ENCODE data around the gene BTBD2. TPM values are rescaled to one million over a fixed set of nuclear protein-coding genes. Genes with fewer than 3 reads are reported as not detected.

BTBD2 gene
- total and polyA plus RNA-seq, 2 of the 8 experiments (the other 6 are each of a cell fraction or from before 2014, with no cell fraction given), result 91.7 to 92.3 TPM

- no peak overlapping the region for H2BK120ac ChIP-seq (replicated peaks; ENCODE audit: low read depth, low read length)
- H4K91ac ChIP-seq (replicated peaks; ENCODE audit: insufficient read length, low read length), result no peak overlapping the region
- CTCF ChIA-PET (ENCODE audit: partially characterized antibody), result interaction anchor here (0.9 to 2.6 kb wide), 8 partner anchors 9 to 161 kb away, joined by 3 to 13 read pairs (median 3); no protein-coding TSS in a partner anchor
- no peak overlapping the region for H2BK12ac ChIP-seq (ENCODE audit: low read depth, low read length)
- WGBS, 2 experiments (ENCODE audit: extremely low coverage in 1 of 2, insufficient coverage in 1 of 2, insufficient read length in 1 of 2, insufficient replicate concordance in 2 of 2, low coverage in 1 of 2, low lambda C conversion rate in 2 of 2, missing lambda C conversion rate in 1 of 2), result 85% methylated on average over 37 of the region's 51 CpGs; no CpG with 5 or more reads in 1 of the 2 experiments
- H3K4me1 ChIP-seq (replicated peaks in 1 of 4; ENCODE audit: control insufficient read depth in 3 of 4, insufficient read depth in 4 of 4, low read length in 3 of 4), result peaks cover 0 to 14% (median 9%) of the 10 kb centered on the region in 4 experiments; a peak in 5 of 7 replicates
- no peak overlapping the region for H3K4me2 ChIP-seq (ENCODE audit: insufficient read depth in 1 of 2, low read depth in 2 of 2, low read length in 2 of 2)
- H3K4ac ChIP-seq (replicated peaks; ENCODE audit: insufficient read length, low read depth, low read length), result no peak overlapping the region
- FAIRE-seq (no peak), DNase-seq (ENCODE audit: low read depth in 1 of 2, low spot score in 2 of 2) (no peak)
- H3K56ac ChIP-seq (replicated peaks; ENCODE audit: insufficient read length, low read depth, low read length), result no peak overlapping the region
- H3K9ac ChIP-seq (replicated peaks in 1 of 4; ENCODE audit: extremely low read depth in 1 of 4, low read depth in 3 of 4, low read length in 3 of 4), result no peak overlapping the region; a peak in 1 of 7 replicates
- H3K9me3 ChIP-seq (ENCODE audit: insufficient read depth in 2 of 2, low read depth in 1 of 2, low read length in 1 of 2), result no peaks in the 10 kb centered on the region; a peak in 1 of 4 replicates
- H3K27me3 ChIP-seq (replicated peaks in 1 of 4; ENCODE audit: control insufficient read depth in 3 of 4, extremely low read depth in 1 of 4, insufficient read depth in 3 of 4, low read length in 3 of 4), result no peaks in the 10 kb centered on the region
- H2AK5ac ChIP-seq (ENCODE audit: low read depth, low read length), result no peak overlapping the region
- no peak overlapping the region for H3K18ac ChIP-seq (ENCODE audit: extremely low read depth, low read length)
- H3K14ac ChIP-seq (ENCODE audit: insufficient read length), result no peak overlapping the region
- H3K23me2 ChIP-seq (ENCODE audit: low read depth, low read length), result no peaks in the 10 kb centered on the region
- H4K8ac ChIP-seq (ENCODE audit: extremely low read depth, insufficient read depth, low read length), result peak overlapping the region; percentile 51
- H3K4me3 ChIP-seq (ENCODE audit: extremely low read depth in 1 of 4, insufficient read depth in 2 of 4, low read depth in 3 of 4, low read length in 4 of 4), result no peak overlapping the region
- no peak overlapping the region for H2BK5ac ChIP-seq (ENCODE audit: low read depth, low read length)
- peaks cover 25 to 88% of the 10 kb centered on the region in 2 experiments for H3K79me2 ChIP-seq (ENCODE audit: control insufficient read depth in 1 of 2, insufficient read depth in 2 of 2, low read length in 2 of 2)
- H3K23ac ChIP-seq (ENCODE audit: insufficient read length), result no peak overlapping the region
- H2BK15ac ChIP-seq (ENCODE audit: low read length), result no peak overlapping the region
- H3K36me3 ChIP-seq (ENCODE audit: control insufficient read depth in 2 of 4, insufficient read depth in 4 of 4, low read length in 3 of 4), result no peaks in the 10 kb centered on the region; a peak in 2 of 8 replicates
- H3K27ac ChIP-seq (ENCODE audit: low read depth, low read length), result no peak overlapping the region
- H4K20me1 ChIP-seq (replicated peaks in 1 of 2; ENCODE audit: control insufficient read depth in 1 of 2, insufficient read depth in 2 of 2, low read length in 2 of 2), result peaks cover 44 to 60% of the 10 kb centered on the region in 2 experiments
- peaks cover 28% of the 10 kb centered on the region for H3K79me1 ChIP-seq (ENCODE audit: low read depth, low read length)
- H4K5ac ChIP-seq (ENCODE audit: insufficient read length, low read depth, low read length), result no peak overlapping the region
- no peak overlapping the region for H2AFZ ChIP-seq (ENCODE audit: low read length)
- POLR2A ChIA-PET (ENCODE audit: partially characterized antibody), result no interaction called here
- H2BK20ac ChIP-seq (ENCODE audit: low read length), result no peak overlapping the region
- TF ChIP-seq KDM4A (IDR thresholded peaks at IDR 0.05; ENCODE audit: low read depth, low read length, severe bottlenecking), result no peak
- no peak for TF ChIP-seq MAFK (IDR thresholded peaks at IDR 0.05; ENCODE audit: low read depth, low read length)
- no peak for TF ChIP-seq CREB1 (IDR thresholded peaks at IDR 0.05)
- no peak for TF ChIP-seq ATF2 (IDR thresholded peaks at IDR 0.05; ENCODE audit: low read length)
- TF ChIP-seq NANOG (IDR thresholded peaks at IDR 0.05; ENCODE audit: insufficient read depth, low read depth, low read length, poor library complexity, severe bottlenecking), result no peak
- no peak for TF ChIP-seq CTCF (IDR thresholded peaks at IDR 0.05; ENCODE audit: control extremely low read depth in 1 of 3, insufficient read depth in 1 of 3, low read depth in 1 of 3, low read length in 3 of 3)
These were observed 60.1 kb downstream of the BTBD2 start for GRCh38 chr19:1955171-1956121.
